GM21367 (cell line): Measurements from ENCODE around the gene SEPTIN10.

ENCODE experiments used
- ATAC-seq: cut with Tn5 transposase; IDR thresholded peaks from one replicate; pipeline ENCODE4 v1.9.1; 2021; ENCODE audit not compliant: unreplicated experiment

SEPTIN10 gene

GRCh38 chr2:109526442-109526970 lies 87.3 kb downstream of the SEPTIN10 start:
- no peak for ATAC-seq

DNA sequence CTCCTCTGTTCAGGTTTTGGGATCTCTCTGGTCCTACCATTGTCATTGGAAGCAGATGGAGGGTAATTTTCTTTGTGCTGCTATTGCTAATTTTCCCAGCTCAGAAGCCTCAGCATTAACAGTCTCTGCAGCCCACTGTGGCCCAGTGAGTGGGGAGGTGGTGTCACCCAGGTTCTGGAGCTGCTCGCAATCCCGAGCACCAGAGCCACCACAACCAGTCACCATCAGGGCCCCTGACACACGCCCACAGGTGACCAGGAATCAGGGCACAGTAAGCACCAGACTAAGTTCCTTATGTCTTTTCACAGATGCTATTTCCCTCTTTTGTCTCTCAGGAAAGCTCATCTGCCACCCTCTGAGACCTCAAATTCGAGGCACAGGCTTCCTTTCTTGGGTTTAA lies 87.9 kb downstream of the SEPTIN10 start:
- ATAC-seq: no peak

DNA sequence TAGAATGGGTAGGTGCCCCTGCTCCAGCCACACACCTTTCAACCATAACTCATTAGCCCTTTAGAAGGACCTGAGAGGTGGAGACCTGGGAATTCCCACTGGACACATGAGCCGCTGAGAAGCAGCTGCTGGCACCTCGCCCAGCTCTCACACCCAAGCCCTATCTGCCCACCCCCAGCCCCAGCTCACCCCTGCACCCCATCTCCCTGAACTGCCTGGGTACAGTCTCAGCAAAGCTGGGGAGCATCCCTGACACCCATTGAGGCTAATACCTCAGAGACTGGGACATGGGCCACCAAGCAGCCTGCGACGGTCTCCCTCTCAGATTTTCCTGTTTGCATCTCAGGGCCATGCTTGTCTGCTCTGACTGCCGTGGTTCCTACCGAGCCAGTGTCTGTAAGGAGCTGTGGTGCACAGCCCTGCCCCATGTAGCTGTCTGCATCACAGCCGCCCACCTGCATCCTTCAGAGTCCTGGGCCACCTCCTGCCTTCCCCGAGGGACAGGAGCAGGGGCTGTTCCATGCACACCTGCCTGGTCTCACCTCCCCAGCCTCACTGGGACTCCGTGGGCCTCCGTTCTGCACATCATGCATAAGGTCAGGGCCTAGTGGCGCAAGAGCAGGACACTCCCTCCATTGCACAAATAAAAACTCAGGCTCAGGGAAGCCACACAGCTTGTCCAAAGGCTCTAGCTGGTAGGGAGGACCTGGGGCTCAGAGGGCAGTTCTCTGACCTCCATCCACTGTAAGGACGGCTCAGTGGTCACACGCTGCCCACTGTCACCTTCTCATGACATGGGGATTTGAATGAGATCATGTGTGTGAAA lies 90.0 kb downstream of the SEPTIN10 start:
- no peak for ATAC-seq

GRCh38 chr2:109523121-109523520 lies 90.6 kb downstream of the SEPTIN10 start:
- no peak for ATAC-seq

- ATAC-seq: no peak
Observed at GRCh38 chr2:109522063-109522374, 91.7 kb downstream of the SEPTIN10 start.

DNA sequence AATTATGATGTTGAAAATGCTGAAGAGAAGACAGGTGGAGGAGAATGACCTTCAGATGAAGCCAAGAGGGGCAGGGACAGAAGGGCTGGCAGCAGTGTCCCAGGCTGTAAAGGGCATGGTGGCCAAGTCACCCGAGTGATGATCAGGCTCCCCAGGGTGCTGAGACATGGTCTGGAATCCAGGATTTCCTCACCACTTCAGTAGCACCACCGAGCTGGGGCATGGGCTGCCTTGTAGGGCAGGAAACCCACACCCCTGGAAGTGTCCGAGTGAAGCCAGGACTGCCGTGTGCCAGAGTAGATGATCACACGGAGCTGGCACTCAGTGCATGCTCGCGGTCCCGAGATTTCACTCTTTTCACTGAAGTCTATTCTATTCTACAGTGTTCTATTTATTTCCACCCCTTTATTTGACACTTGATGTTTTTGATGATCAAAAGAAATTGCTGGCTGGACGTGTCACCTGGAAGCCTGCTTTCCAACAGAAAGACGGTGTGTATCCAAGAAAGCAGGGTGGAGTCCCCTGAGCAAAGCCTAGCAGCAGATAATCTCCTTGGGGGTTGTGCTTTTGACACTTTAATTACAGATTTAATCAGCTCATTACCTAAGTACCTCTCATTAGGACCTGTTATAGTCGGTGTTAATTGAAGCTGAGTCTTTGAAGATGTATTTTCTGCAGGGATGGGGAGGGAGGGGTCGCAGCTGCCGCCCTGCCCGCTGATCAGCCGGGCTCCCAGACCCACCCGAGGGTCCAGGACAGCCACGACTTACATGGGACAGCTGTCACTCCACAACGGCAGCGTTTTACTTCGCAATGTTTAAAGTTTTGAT lies 92.3 kb downstream of the SEPTIN10 start:
- no peak for ATAC-seq

- ATAC-seq: no peak
Observed at GRCh38 chr2:109519513-109519912, 94.3 kb downstream of the SEPTIN10 start.

GRCh38 chr2:109517118-109517889 lies 96.5 kb downstream of the SEPTIN10 start:
- ATAC-seq: no peak

DNA sequence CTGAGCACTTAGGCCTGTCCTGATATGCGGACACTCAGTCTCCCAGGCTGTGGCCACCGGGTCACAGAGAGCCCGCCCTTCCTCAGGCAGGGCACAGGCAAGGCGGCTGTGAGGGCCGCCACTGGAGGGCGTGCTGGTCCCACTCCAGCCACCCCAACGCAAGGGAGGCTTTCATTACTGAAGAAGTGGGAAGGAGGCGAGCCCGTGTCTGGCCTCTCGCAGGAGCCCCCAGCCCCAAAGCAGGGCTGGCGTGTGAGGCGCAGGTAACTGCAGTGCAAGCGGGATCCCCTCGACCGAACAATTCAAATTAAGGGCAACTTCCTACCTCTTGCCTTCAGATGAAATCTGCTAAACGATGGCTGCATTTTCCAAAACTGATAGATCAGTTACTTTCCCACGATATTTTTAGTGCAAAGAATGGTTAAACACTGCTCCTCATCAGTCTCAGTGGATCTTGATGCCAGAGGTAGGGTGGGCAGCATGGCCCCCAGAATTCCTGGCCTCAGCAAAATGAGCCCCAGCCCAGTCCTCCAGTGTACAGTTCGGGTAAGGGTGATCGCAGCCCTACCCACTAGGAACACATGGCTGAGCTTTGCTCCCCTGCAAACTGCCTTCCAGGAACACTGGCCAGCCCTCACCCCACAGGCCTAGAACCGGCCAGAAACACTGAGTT lies 97.2 kb downstream of the SEPTIN10 start:
- no peak for ATAC-seq

DNA sequence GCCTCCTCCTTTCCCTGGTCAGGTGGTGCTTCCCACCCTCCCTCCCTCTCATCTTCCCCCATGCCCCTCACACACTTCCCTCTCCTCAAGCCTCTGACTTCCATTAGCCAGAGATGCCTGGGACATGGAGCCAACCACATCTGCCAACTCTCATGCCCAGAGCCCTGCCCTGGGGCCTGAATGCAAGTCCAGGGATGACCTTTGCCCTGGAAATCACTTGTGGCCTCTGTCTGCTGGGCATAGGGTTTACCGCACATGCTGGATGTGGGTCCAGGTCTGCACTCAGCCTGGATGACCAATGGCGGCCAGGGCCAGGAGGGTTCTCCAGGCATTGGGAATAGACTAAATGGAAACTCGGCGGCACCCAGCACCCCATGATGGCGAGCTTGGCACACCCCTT lies 98.9 kb downstream of the SEPTIN10 start:
- ATAC-seq: no peak

DNA sequence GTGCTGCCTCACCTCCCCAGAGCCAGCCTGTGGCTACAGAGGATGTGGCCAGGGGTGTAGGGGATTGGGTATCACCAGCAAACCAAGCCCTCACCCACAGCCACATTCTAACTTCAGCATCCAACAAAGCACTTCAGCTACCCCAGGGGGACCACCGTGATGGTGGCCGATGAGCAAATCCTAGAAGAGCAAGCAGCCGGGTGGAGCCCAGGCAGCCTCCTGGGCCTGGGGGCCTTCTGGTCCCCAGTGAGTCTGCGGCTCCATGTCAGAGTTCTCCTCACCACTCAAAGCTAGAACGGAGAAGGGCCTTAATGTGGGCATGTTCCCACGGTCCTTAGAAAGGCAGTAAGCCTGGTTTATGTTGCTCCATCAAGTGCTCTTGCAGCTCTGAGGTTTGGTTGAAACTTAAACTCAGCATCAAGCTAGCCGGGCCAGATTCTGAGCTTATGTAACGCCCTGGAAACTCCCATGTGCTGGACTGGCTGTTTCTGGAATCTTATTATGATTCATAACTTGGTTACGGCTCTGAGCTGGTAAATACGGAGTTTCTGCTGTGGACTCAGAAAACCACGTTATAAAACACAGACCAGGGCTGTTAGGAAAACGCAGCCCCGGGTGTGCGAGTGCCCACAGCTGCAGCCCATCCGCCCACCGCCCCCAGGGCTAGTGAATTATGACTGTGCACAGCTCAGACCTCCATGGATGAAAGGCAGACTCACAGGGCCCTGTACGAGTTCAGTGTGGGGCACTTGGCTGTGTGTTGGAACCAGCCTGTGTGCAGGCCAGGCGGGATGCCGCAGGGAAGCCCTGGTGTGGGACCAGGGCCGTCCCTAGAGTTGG lies 99.8 kb downstream of the SEPTIN10 start:
- ATAC-seq: peak; percentile 50

GRCh38 chr2:109513230-109513629 lies 100.5 kb downstream of the SEPTIN10 start:
- ATAC-seq: no peak

- ATAC-seq: no peak
Observed at GRCh38 chr2:109512076-109512475, 101.7 kb downstream of the SEPTIN10 start.

GRCh38 chr2:109511168-109511567 lies 102.6 kb downstream of the SEPTIN10 start:
- ATAC-seq: no peak

DNA sequence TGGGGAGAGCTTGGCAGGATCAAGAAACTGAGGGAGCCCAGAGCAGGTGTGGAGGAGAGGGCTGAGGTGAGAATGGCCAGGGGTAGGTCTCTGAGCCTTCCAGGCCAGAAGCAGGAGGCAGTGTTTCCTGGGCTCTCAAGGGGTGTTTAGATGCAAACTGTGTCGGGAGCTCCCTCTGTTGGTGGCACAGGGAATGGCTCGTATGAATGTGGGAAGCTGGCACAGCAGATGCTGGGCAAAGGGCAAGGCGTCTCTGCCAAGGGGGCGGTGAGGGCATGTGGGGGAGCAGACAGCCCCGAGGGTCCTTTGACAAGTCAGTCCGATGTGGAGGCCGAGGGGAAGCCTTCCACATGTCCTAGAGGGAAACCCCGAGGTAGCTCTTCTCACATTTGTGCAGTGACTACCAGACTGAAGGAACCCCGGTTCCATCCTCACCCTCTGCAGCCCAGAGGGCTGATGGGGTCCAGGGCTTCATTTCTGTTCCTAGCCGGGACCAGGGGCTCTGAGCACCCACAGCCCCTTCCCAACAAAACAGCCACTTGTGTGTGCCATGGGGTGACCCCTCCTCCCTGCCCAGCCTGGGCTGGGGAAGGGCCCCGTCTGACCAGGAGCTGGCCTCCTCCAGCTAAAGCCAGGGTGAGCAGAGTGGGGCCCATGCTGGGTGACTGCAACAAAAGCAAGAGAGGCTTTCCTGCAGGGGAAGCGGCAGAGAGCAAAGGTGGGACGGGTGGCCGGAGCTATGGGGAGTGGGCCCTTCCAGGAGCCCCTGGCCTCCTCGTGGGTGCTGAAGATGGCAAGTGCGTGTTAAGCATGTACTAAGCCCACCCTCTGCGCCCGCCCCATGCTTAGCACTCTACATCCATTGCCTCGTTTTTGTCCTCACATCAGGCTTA lies 103.4 kb downstream of the SEPTIN10 start:
- no peak for ATAC-seq

GRCh38 chr2:109508556-109508955 lies 105.2 kb downstream of the SEPTIN10 start:
- no peak for ATAC-seq

- ATAC-seq: no peak
Observed at GRCh38 chr2:109507828-109508227, 105.9 kb downstream of the SEPTIN10 start.

DNA sequence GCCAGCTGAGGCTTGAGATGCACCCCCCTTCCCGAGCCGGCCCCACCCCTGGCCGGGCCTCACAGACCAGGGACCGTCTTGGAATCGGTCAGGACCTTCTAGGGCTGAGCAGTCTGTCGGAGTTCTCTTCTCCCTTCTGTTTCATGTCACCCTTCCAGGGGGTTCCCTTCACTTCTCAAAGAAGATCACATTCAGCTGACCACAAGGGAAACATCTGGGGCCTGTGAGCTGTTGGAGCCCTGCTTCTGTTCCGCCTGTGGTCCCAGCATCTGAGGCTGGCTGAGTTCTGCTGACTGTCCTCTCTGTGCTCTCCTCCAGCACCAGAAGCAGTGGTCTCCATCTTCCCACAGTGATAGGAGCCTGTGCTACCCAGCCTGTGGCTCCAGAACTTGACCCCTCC lies 106.5 kb downstream of the SEPTIN10 start:
- ATAC-seq: no peak

- ATAC-seq: no peak
Observed at GRCh38 chr2:109503191-109503590, 110.6 kb downstream of the SEPTIN10 start.
